IPS-15b (cell line): Measurements from ENCODE around the gene MAGI2.

Experiments used
- H3K27me3 ChIP-seq: one replicate; pipeline ENCODE4 v1.6.1; 2013; ENCODE audit warnings: low read length; ENCODE audit not compliant: control insufficient read depth, insufficient read depth
- H3K36me3 ChIP-seq: one replicate; pipeline ENCODE4 v1.6.1; 2013; ENCODE audit warnings: low read length; ENCODE audit not compliant: control insufficient read depth, insufficient read depth
- H3K4me1 ChIP-seq: one replicate; pipeline ENCODE4 v1.6.1; 2013; ENCODE audit warnings: mild to moderate bottlenecking, low read length; ENCODE audit not compliant: control insufficient read depth, insufficient read depth
- H3K4me3 ChIP-seq: one replicate; pipeline ENCODE4 v1.5.1; 2013; ENCODE audit warnings: low read depth, low read length
- H3K9ac ChIP-seq: one replicate; pipeline ENCODE4 v1.6.1; 2013; ENCODE audit warnings: low read depth, mild to moderate bottlenecking, low read length
- H3K9me3 ChIP-seq: one replicate; pipeline ENCODE4 v1.6.1; 2013; ENCODE audit warnings: mild to moderate bottlenecking, low read length; ENCODE audit not compliant: control insufficient read depth, insufficient read depth

The MAGI2 gene

DNA sequence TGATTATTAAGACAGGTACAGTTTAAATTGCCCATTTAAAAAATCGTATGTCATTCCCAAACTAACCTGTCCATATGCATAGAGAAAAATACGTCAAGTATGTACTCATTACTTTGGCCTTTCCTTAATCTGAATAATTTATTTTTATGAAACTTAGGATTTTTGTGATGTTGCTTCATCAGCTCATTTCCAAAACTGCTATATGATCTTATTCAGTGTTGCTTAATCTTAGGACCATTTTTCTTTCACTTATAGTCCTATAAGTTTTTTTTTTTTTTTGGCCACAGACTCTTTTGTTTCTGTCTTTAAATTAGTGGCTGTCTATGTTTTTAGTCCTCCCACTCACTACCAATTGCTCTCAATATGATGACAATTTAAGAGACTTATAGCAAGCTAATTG, 1309.8 kb downstream of the MAGI2 start:
- Histone ChIP-seq H3K4me3 (no peak overlapping the region), H3K27me3 (no peaks in the 10 kb centered on the region), H3K9me3 (no peaks in the 10 kb centered on the region), H3K4me1 (no peaks in the 10 kb centered on the region), H3K36me3 (no peaks in the 10 kb centered on the region), H3K9ac (no peak overlapping the region)

DNA sequence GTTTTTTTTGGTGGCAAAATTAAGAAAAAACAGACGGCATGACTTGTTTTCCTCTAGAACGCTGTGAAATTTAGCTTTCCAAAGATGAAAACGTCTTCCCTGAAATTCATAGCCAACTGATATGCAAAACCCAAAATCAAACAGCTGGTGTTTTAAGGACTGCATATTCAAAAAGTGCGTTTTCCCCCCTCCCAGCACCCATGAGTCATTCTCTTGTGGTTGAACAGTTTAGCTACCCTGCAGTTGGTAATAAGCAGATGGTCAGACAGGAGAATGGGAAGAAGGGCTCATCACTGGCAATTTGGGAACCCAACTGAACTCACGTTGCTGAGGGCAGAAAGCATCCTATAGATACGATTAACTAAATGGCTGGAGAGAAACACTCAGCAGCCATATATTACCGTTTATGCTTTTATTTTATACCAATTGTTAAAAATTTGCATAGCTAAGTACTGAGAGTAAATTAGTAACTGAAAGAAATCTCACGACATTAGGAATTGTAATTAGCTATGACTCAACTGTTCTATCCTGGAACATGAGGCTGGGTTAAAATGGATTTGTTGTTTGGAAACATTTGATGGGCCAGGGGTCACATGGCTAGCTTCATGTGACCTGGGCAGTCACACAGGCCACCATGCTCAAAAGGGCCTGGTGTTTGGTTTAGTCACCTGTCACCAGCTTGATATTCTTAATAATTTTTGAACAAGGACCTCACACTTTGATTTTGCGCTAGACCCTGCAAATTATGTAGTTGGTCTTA, 1311.8 kb downstream of the MAGI2 start:
- H3K9me3 ChIP-seq, result no peaks in the 10 kb centered on the region
- H3K4me3 ChIP-seq, result no peak overlapping the region
- no peaks in the 10 kb centered on the region for H3K27me3 ChIP-seq
- H3K4me1 ChIP-seq, result no peaks in the 10 kb centered on the region
- no peak overlapping the region for H3K9ac ChIP-seq
- H3K36me3 ChIP-seq, result no peaks in the 10 kb centered on the region

DNA sequence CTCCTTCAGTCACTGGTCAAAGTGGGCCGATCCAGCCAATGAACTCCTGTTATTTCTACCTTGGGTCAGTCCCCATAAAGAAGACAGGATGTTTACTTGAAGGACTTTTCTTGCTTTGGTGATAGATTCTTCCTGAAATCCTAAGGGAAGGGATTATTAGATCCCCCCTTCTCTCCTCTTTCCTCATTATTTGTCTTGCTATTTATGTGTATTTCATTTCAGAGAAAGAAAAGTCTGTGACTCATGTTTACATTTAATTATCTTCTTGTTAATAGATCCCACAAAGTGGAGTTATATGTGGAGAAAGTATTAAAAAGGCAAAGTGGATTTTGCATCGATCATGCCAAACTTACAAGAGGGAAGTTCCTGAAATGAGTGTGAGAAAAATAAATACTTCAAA, 1313.4 kb downstream of the MAGI2 start:
- H3K36me3 ChIP-seq, result no peaks in the 10 kb centered on the region
- H3K9me3 ChIP-seq, result no peaks in the 10 kb centered on the region
- no peaks in the 10 kb centered on the region for H3K4me1 ChIP-seq
- no peak overlapping the region for H3K9ac ChIP-seq
- H3K4me3 ChIP-seq, result no peak overlapping the region
- H3K27me3 ChIP-seq, result no peaks in the 10 kb centered on the region

DNA sequence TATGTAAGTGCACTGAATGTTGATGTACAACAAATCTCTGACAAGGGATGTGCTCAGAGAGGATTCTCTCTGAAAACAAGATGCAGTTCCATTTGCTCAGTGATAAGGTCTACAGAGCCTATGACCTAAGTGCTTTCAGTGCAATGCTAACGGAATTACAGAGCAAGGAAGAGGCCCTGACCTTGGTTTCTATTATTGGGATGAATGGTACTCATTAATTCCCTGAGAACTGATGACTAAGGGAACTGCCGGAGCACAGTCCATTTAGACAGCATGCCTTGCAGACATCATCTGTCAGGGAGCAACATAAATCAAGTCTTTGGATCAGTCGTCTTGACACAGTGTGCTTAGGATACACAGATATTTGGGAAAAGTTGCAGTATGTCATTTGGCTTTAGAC, 1314.1 kb downstream of the MAGI2 start:
- Histone ChIP-seq H3K9ac (no peak overlapping the region), H3K9me3 (no peaks in the 10 kb centered on the region), H3K4me3 (no peak overlapping the region), H3K27me3 (no peaks in the 10 kb centered on the region), H3K4me1 (no peaks in the 10 kb centered on the region), H3K36me3 (no peaks in the 10 kb centered on the region)

DNA sequence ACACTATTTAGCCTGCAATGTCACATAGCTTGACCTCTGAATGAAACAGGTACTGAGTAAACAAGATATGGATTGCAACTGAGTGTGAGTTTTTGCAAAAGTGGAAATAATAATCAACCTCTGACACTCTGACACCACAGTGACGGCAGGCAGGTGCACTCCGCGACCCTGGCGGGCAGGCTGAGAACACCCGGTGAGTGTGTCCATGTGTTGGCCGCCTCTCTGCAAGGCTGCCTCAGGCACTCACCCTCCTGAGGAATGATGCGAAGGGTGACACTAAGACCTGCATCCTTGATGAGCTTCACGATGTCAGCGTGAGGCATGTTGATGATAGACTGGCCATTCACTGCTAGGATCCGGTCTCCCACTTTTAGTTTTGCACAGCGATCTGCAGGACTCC, 1318.7 kb downstream of the MAGI2 start:
- no peaks in the 10 kb centered on the region for H3K27me3 ChIP-seq
- no peak overlapping the region for H3K9ac ChIP-seq
- no peaks in the 10 kb centered on the region for H3K36me3 ChIP-seq
- H3K9me3 ChIP-seq, result no peaks in the 10 kb centered on the region
- peaks cover 2% of the 10 kb centered on the region for H3K4me1 ChIP-seq
- H3K4me3 ChIP-seq, result no peak overlapping the region

DNA sequence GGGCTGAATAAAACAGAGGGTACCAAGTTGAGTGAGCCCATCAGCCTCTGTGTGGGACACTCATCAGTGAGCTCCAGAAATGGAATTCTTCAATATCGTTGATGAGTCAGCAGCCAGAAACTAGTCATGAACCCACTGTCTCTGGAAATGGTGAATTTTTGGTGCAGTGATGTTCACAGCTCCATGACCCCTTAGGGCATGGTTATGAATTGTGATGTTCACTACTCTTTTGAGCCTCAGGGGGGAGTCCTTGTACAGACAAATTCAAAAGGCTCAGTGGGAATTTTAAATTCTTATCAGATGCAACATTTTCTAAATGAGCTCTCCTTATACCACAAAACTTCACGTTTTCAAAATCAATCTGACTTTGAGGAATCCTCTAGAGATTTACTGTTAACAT, 1319.2 kb downstream of the MAGI2 start:
- Histone ChIP-seq H3K9ac (no peak overlapping the region), H3K36me3 (no peaks in the 10 kb centered on the region), H3K27me3 (no peaks in the 10 kb centered on the region), H3K9me3 (no peaks in the 10 kb centered on the region), H3K4me3 (no peak overlapping the region), H3K4me1 (peaks cover 2% of the 10 kb centered on the region)

DNA sequence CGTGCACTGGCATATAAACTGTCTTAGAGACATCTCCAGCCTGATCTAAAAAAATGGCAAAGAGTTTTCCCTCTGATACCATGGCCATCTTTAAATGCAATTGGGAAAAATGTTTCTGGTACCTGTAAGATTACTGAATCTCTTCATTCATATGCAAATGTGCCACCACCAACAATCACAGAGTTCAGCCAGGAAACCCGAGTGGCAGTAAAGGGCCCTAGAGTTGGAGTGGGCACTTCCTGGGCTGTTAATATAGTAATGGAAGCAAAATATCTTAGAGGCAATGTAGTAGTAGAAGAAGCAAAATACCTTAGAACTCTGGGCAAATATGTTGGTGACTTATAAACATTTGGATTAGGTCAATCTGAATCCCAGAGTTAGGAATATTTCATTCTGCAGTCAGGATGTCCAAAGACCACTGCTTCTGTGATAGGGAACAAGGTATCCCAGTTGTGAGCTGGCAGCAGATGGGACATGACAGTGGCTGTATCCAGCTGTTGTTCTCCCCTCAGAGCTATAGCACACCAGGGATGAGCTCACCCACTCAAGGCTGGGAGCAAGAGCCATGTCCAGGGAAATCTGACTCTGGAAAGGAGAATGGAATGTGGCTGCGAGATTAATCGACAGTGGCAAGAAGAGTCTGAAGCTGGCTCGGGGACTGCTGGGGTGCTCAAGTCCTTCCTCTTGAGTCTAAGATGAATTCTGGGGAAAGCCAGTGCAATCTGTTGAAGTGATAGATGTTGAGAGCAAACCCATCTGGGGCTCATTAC, 1322.8 kb downstream of the MAGI2 start:
- Histone ChIP-seq H3K36me3 (no peaks in the 10 kb centered on the region), H3K4me3 (no peak overlapping the region), H3K9ac (no peak overlapping the region), H3K9me3 (no peaks in the 10 kb centered on the region), H3K4me1 (peaks cover 4% of the 10 kb centered on the region), H3K27me3 (no peaks in the 10 kb centered on the region)

DNA sequence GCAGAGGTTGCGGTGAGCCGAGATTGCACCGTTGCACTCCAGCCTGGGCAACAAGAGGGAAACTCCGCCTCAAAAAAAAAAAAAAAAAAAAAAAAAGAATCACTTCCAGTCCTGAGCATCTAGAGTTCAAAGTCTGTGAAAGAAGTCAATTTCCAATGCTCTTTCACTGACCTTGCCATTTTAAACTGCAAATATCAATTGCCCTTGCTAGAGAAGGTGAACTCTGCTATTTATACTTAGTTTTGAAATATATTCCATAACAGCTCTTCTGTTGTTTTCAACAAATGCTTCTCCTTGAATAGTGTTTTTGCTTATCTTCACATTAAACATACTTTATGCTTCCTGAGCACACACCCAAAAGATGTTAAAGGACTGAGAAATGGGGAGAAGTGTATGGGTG, 1323.6 kb downstream of the MAGI2 start:
- H3K4me3 ChIP-seq, result no peak overlapping the region
- H3K36me3 ChIP-seq, result no peaks in the 10 kb centered on the region
- no peaks in the 10 kb centered on the region for H3K27me3 ChIP-seq
- no peaks in the 10 kb centered on the region for H3K9me3 ChIP-seq
- no peak overlapping the region for H3K9ac ChIP-seq
- H3K4me1 ChIP-seq, result peaks cover 4% of the 10 kb centered on the region

DNA sequence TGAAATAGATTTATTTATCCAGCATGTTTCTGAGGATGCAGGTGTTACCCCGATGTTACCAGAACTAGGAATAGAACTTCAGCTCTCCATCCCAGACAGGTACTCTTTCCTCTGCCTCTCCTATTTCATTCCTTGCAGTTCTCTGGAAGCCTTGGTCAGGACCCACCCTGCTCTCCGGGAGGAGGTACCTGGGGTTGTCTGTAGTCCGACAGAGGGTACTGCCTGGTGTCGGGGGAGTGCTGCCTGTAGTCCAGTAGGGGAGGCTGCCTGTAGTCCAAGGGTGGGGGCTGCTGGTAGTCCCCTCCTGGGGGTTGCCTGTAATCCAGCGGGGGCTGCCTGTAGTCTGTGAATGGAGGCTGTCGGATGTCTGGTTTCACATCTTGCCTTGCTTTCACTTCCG, 1326.5 kb downstream of the MAGI2 start:
- Histone ChIP-seq H3K9ac (no peak overlapping the region), H3K4me1 (peaks cover 4% of the 10 kb centered on the region), H3K36me3 (no peaks in the 10 kb centered on the region), H3K9me3 (no peaks in the 10 kb centered on the region), H3K4me3 (no peak overlapping the region), H3K27me3 (no peaks in the 10 kb centered on the region)

DNA sequence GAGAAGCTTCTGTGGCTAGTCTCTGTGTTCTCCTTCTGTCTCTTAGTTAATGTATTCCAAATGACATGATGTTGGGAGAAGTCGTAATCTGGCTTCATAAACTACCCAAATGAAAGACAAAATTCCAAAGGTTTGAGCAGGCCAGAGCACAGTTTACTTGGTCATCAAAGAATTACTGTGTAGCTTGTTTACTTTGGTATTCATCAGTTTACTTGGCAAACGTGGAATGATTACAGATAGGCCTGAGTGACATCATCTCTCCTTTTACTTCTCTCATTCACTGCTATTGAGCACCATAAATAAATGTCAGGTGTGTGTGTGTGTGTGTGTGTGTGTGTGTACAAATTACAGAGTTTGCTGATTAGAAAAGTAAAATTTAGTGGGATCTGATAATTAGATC, 1327.6 kb downstream of the MAGI2 start:
- no peaks in the 10 kb centered on the region for H3K27me3 ChIP-seq
- H3K9ac ChIP-seq, result no peak overlapping the region
- peaks cover 4% of the 10 kb centered on the region for H3K4me1 ChIP-seq
- no peaks in the 10 kb centered on the region for H3K9me3 ChIP-seq
- no peak overlapping the region for H3K4me3 ChIP-seq
- no peaks in the 10 kb centered on the region for H3K36me3 ChIP-seq

DNA sequence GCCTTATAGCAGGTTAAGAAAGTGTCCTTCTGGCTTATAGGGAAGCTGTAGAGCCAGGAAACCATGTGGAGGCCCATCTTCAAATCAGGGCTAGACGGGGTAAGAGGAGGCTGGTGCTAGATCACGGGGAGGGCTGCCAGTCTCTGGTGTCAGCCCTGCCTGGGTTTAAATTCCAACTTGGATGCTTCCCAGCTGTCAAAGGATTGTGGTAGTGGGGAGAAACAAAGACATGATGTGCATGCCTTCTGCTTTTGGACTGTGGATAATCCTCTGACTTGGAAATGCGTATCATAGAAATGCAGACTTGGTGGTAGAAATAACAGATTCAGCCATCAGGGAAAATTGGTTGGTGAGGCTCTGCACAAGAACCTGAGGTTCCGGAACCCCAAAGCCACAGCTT, 1329.3 kb downstream of the MAGI2 start:
- Histone ChIP-seq H3K9me3 (no peaks in the 10 kb centered on the region), H3K36me3 (no peaks in the 10 kb centered on the region), H3K9ac (no peak overlapping the region), H3K4me3 (no peak overlapping the region), H3K4me1 (peaks cover 2% of the 10 kb centered on the region), H3K27me3 (no peaks in the 10 kb centered on the region)

DNA sequence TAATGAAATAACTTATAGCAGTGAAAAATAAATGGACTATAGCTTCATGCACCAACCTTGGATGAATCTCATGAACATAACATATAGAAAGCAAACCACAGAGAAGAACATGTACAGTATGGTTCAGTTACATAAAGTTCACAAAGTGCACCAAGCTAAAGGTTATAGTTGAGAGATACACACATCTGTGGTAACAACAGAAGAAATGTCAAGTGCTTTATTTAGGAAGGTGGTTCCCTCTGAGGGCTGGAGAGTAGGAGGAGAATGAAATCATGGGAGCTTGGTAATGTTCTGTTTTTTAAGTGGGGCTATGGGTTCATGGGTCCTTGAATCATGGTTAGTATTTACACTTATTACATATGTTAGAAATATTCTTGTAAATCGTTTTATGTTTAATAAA, 1331.6 kb downstream of the MAGI2 start:
- no peaks in the 10 kb centered on the region for H3K9me3 ChIP-seq
- no peak overlapping the region for H3K4me3 ChIP-seq
- no peak overlapping the region for H3K9ac ChIP-seq
- H3K4me1 ChIP-seq, result peaks cover 3% of the 10 kb centered on the region
- no peaks in the 10 kb centered on the region for H3K36me3 ChIP-seq
- H3K27me3 ChIP-seq, result no peaks in the 10 kb centered on the region
